DOHH2 (cell line): ENCODE measurements around the gene SYN1.

Source experiments
- H3F3A ChIP-seq: fragments of 200-600 bp; sonication (generic), shearing (Covaris generic); 2 replicates; pipeline ENCODE4 v1.6.0; 2016; ENCODE audit warnings: antibody characterized with exemption, mild to moderate bottlenecking; ENCODE audit not compliant: control insufficient read depth, insufficient read depth
- H3K27ac ChIP-seq: fragments of 200-600 bp; sonication (generic); 2 replicates; pipeline ENCODE4 v1.5.1; 2014; ENCODE audit warnings: low read depth, mild to moderate bottlenecking, low read length, moderate library complexity
- H3K27me3 ChIP-seq: fragments of 200-600 bp; sonication (generic); 2 replicates; pipeline ENCODE4 v1.6.1; 2014; ENCODE audit warnings: mild to moderate bottlenecking, low read length, mixed read lengths; ENCODE audit not compliant: control insufficient read depth
- H3K36me3 ChIP-seq: fragments of 200-600 bp; sonication (generic); 2 replicates; pipeline ENCODE4 v1.6.1; 2014; ENCODE audit warnings: mild to moderate bottlenecking, low read length, moderate library complexity, mixed read lengths; ENCODE audit not compliant: control insufficient read depth
- H3K4me1 ChIP-seq: fragments of 200-600 bp; sonication (generic); 2 replicates; pipeline ENCODE4 v1.6.1; 2014; ENCODE audit warnings: mild to moderate bottlenecking, low read length, mixed read lengths; ENCODE audit not compliant: control insufficient read depth
- H3K4me2 ChIP-seq: fragments of 200-600 bp; sonication (generic); 2 replicates; pipeline ENCODE4 v1.6.0; 2014; ENCODE audit warnings: mild to moderate bottlenecking, low read length, moderate library complexity
- H3K4me3 ChIP-seq: fragments of 200-600 bp; sonication (generic); 2 replicates; pipeline ENCODE4 v1.5.1; 2014; ENCODE audit warnings: mild to moderate bottlenecking, low read length, mixed read lengths
- H3K79me2 ChIP-seq: fragments of 200-600 bp; sonication (generic); 2 replicates; pipeline ENCODE4 v1.6.1; 2014; ENCODE audit warnings: mild to moderate bottlenecking, low read length, mixed read lengths; ENCODE audit not compliant: control insufficient read depth
- H3K9me2 ChIP-seq: fragments of 200-600 bp; sonication (generic); replicated peaks from 2 replicates; pipeline ENCODE4 v1.6.1; 2014; ENCODE audit warnings: mild to moderate bottlenecking, low read length, mixed read lengths; ENCODE audit not compliant: control insufficient read depth
- H3K9me3 ChIP-seq: fragments of 200-600 bp; sonication (generic); 2 replicates; pipeline ENCODE4 v1.6.1; 2014; ENCODE audit warnings: antibody characterized with exemption, low read length, mixed read lengths; ENCODE audit not compliant: control insufficient read depth, insufficient read depth
- H4K20me1 ChIP-seq: fragments of 200-600 bp; sonication (generic); 2 replicates; pipeline ENCODE4 v1.6.0; 2014; ENCODE audit warnings: low read depth, mild to moderate bottlenecking, antibody characterized with exemption, low read length, moderate library complexity; ENCODE audit not compliant: control insufficient read depth, insufficient read depth
- CTCF ChIP-seq: fragments of 200-600 bp; sonication (generic); IDR thresholded peaks from one replicate; pipeline ENCODE4 v1.5.1; 2014; ENCODE audit warnings: antibody characterized with exemption, mild to moderate bottlenecking, low read depth, low read length; ENCODE audit not compliant: poor library complexity, severe bottlenecking
- EZH2phosphoT487 ChIP-seq: fragments of 200-600 bp; sonication (generic); IDR thresholded peaks from 2 replicates; pipeline ENCODE4 v1.6.1; 2017; ENCODE audit warnings: borderline replicate concordance, mild to moderate bottlenecking, antibody characterized with exemption, low read length, moderate library complexity, mixed read lengths

SYN1 gene

GRCh38 chrX:47595716-47596251 lies 23.9 kb downstream of the SYN1 start:
- Histone ChIP-seq H3K4me2 (no peak overlapping the region), H3K4me1 (no peaks in the 10 kb centered on the region), H3K9me2 (no peaks in the 10 kb centered on the region), H4K20me1 (no peaks in the 10 kb centered on the region), H3K9me3 (no peaks in the 10 kb centered on the region), H3K36me3 (no peaks in the 10 kb centered on the region), H3K27ac (no peak overlapping the region), H3F3A (no peaks in the 10 kb centered on the region), H3K4me3 (no peak overlapping the region), H3K27me3 (no peaks in the 10 kb centered on the region), H3K79me2 (no peaks in the 10 kb centered on the region)
- no peak for TF ChIP-seq EZH2phosphoT487
- no peak for TF ChIP-seq CTCF

GRCh38 chrX:47593522-47593921 lies 26.1 kb downstream of the SYN1 start:
- Histone ChIP-seq H3K9me2 (no peaks in the 10 kb centered on the region), H4K20me1 (no peaks in the 10 kb centered on the region), H3K79me2 (no peaks in the 10 kb centered on the region), H3K9me3 (no peaks in the 10 kb centered on the region), H3F3A (no peaks in the 10 kb centered on the region), H3K27ac (no peak overlapping the region), H3K4me3 (no peak overlapping the region), H3K4me2 (no peak overlapping the region), H3K36me3 (no peaks in the 10 kb centered on the region), H3K27me3 (no peaks in the 10 kb centered on the region), H3K4me1 (no peaks in the 10 kb centered on the region)
- no peak for TF ChIP-seq EZH2phosphoT487
- TF ChIP-seq CTCF = no peak

GRCh38 chrX:47590984-47591383 lies 28.7 kb downstream of the SYN1 start:
- H3K4me2 ChIP-seq = no peak overlapping the region
- H3K36me3 ChIP-seq = no peaks in the 10 kb centered on the region
- no peaks in the 10 kb centered on the region for H3K79me2 ChIP-seq
- H3K4me3 ChIP-seq = no peak overlapping the region
- H3K9me2 ChIP-seq = no peaks in the 10 kb centered on the region
- H4K20me1 ChIP-seq = no peaks in the 10 kb centered on the region
- H3K27ac ChIP-seq = no peak overlapping the region
- no peak for TF ChIP-seq EZH2phosphoT487
- no peak for TF ChIP-seq CTCF
- no peaks in the 10 kb centered on the region for H3K4me1 ChIP-seq
- H3F3A ChIP-seq = no peaks in the 10 kb centered on the region
- H3K9me3 ChIP-seq = no peaks in the 10 kb centered on the region
- no peaks in the 10 kb centered on the region for H3K27me3 ChIP-seq
